BLaER1 treated with 17β-estradiol and CSF1 and Interleukin-3, amounts not matched to agents 10 nM and 100 nM (cell line): ENCODE measurements around the gene HIC1.

Experiments used
- H3K27ac ChIP-seq, 11 experiments: shearing (Covaris generic); formaldehyde crosslinking; 2 replicates each; pipeline ENCODE4 v1.8.1; 2022
- H3K27me3 ChIP-seq, 11 experiments: shearing (Covaris generic); formaldehyde crosslinking; 2 replicates each; pipeline ENCODE4 v1.8.1; 2022
- H3K36me3 ChIP-seq, 11 experiments: shearing (Covaris generic); formaldehyde crosslinking; 2 replicates each; pipeline ENCODE4 v1.8.1; 2022
- H3K4me1 ChIP-seq, 10 experiments: shearing (Covaris generic); formaldehyde crosslinking; 2 replicates each; pipeline ENCODE4 v1.8.1; 2022
- H3K4me2 ChIP-seq, 11 experiments: shearing (Covaris generic); formaldehyde crosslinking; 2 replicates each; pipeline ENCODE4 v1.8.1; 2022
- H3K4me3 ChIP-seq, 10 experiments: shearing (Covaris generic); formaldehyde crosslinking; 2 replicates each; pipeline ENCODE4 v1.8.1; 2022
- H3K9ac ChIP-seq, 11 experiments: shearing (Covaris generic); formaldehyde crosslinking; 2 replicates each; pipeline ENCODE4 v1.8.1; 2022
- H3K9me3 ChIP-seq, 11 experiments: shearing (Covaris generic); formaldehyde crosslinking; replicated peaks in 1 of 11; 2 replicates each; pipeline ENCODE4 v1.8.1; 2022
- H4K20me1 ChIP-seq, 11 experiments: shearing (Covaris generic); formaldehyde crosslinking; 2 replicates each; pipeline ENCODE4 v1.8.1; 2022
- Cebpa-rat ChIP-seq, 11 experiments: shearing (Covaris generic); IDR thresholded peaks; 2 replicates each; pipeline ENCODE4 v1.8.1; 2022

Gene HIC1

GRCh38 chr17:2068031-2068518, 13.2 kb downstream of the HIC1 start:
- Histone ChIP-seq H3K4me3 (peak overlapping the region in 1 of 10 experiments; percentile 15; a peak in 1 of 20 replicates), H4K20me1 (peaks cover 0 to 42% (median 9%) of the 10 kb centered on the region in 11 experiments; a peak in 6 of 22 replicates), H3K27ac (peak overlapping the region in 8 of 11 experiments; percentile 33 to 83 (median 68); a peak in 15 of 22 replicates), H3K9me3 (no peaks in the 10 kb centered on the region), H3K27me3 (no peaks in the 10 kb centered on the region), H3K4me1 (peaks cover 89 to 100% (median 100%) of the 10 kb centered on the region in 10 experiments), H3K36me3 (peaks cover 5 to 43% (median 19%) of the 10 kb centered on the region in 11 experiments; a peak in 16 of 22 replicates), H3K4me2 (peak overlapping the region; percentile 55 to 100 (median 94)), H3K9ac (peak overlapping the region in 7 of 11 experiments; percentile 23 to 76 (median 63); a peak in 12 of 22 replicates)
- TF ChIP-seq Cebpa-rat (IDR thresholded peaks at IDR 0.05), result no peak

- Histone ChIP-seq H3K4me3 (no peak overlapping the region; a peak in 1 of 20 replicates), H3K27me3 (no peaks in the 10 kb centered on the region), H3K4me1 (peaks cover 89 to 100% (median 100%) of the 10 kb centered on the region in 10 experiments), H3K9me3 (no peaks in the 10 kb centered on the region), H3K36me3 (peaks cover 5 to 38% (median 17%) of the 10 kb centered on the region in 11 experiments; a peak in 16 of 22 replicates), H4K20me1 (peaks cover 0 to 42% (median 9%) of the 10 kb centered on the region in 11 experiments; a peak in 6 of 22 replicates), H3K27ac (peak overlapping the region in 8 of 11 experiments; percentile 17 to 83 (median 68); a peak in 14 of 22 replicates), H3K9ac (peak overlapping the region in 7 of 11 experiments; percentile 23 to 76 (median 63); a peak in 13 of 22 replicates), H3K4me2 (peak overlapping the region; percentile 55 to 100 (median 94))
- TF ChIP-seq Cebpa-rat (IDR thresholded peaks at IDR 0.05), result no peak
Observed at GRCh38 chr17:2068519-2069051, 13.7 kb downstream of the HIC1 start.

- H3K36me3 ChIP-seq, result peaks cover 1 to 32% (median 9%) of the 10 kb centered on the region in 11 experiments; a peak in 13 of 22 replicates
- TF ChIP-seq Cebpa-rat (IDR thresholded peaks at IDR 0.05), result no peak
- H3K4me2 ChIP-seq, result peak overlapping the region; percentile 65 to 100 (median 92)
- peaks cover 0 to 25% (median 0%) of the 10 kb centered on the region in 11 experiments; a peak in 4 of 22 replicates for H4K20me1 ChIP-seq
- H3K4me1 ChIP-seq, result peaks cover 85 to 100% (median 100%) of the 10 kb centered on the region in 10 experiments
- H3K27ac ChIP-seq, result peak overlapping the region in 9 of 11 experiments; percentile 50 to 83 (median 71); a peak in 18 of 22 replicates
- no peaks in the 10 kb centered on the region for H3K9me3 ChIP-seq
- no peak overlapping the region for H3K4me3 ChIP-seq
- H3K27me3 ChIP-seq, result no peaks in the 10 kb centered on the region
- peak overlapping the region in 6 of 11 experiments; percentile 25 to 60 (median 44); a peak in 10 of 22 replicates for H3K9ac ChIP-seq
Observed at GRCh38 chr17:2070241-2071023, 15.5 kb downstream of the HIC1 start.

- H3K9ac ChIP-seq, result peak overlapping the region in 8 of 11 experiments; percentile 1 to 60 (median 37); a peak in 9 of 22 replicates
- H3K27ac ChIP-seq, result peak overlapping the region in 9 of 11 experiments; percentile 50 to 83 (median 71); a peak in 18 of 22 replicates
Observed at GRCh38 chr17:2071024-2071385, 16.1 kb downstream of the HIC1 start.

GRCh38 chr17:2071455-2072281, 16.8 kb downstream of the HIC1 start:
- Histone ChIP-seq H4K20me1 (peaks cover 0 to 27% (median 0%) of the 10 kb centered on the region in 11 experiments; a peak in 4 of 22 replicates), H3K36me3 (peaks cover 0 to 26% (median 4%) of the 10 kb centered on the region in 11 experiments; a peak in 13 of 22 replicates), H3K4me1 (peaks cover 85 to 100% (median 100%) of the 10 kb centered on the region in 10 experiments), H3K9ac (peak overlapping the region in 9 of 11 experiments; percentile 1 to 60 (median 47); a peak in 11 of 22 replicates), H3K4me2 (peak overlapping the region; percentile 65 to 100 (median 92)), H3K27me3 (no peaks in the 10 kb centered on the region), H3K4me3 (0 out of 20 replicates have a peak overlapping the region, but pooled peaks of 1 of the 10 experiments have one; percentile 12), H3K27ac (peak overlapping the region in 9 of 11 experiments; percentile 50 to 83 (median 71); a peak in 18 of 22 replicates), H3K9me3 (no peaks in the 10 kb centered on the region)
- TF ChIP-seq Cebpa-rat (IDR thresholded peaks at IDR 0.05), result no peak

More at GRCh38 chr17:2071024-2071385, 16.1 kb downstream of the HIC1 start:
- Histone ChIP-seq H4K20me1 (peaks cover 0 to 27% (median 0%) of the 10 kb centered on the region in 11 experiments; a peak in 4 of 22 replicates), H3K4me1 (peaks cover 85 to 100% (median 100%) of the 10 kb centered on the region in 10 experiments), H3K9me3 (no peaks in the 10 kb centered on the region), H3K27me3 (no peaks in the 10 kb centered on the region), H3K4me2 (peak overlapping the region; percentile 65 to 100 (median 92)), H3K36me3 (peaks cover 0 to 26% (median 4%) of the 10 kb centered on the region in 11 experiments; a peak in 9 of 22 replicates), H3K4me3 (no peak overlapping the region)
- TF ChIP-seq Cebpa-rat (IDR thresholded peaks at IDR 0.05), result no peak

- peaks cover 31 to 54% (median 35%) of the 10 kb centered on the region in 11 experiments for H3K36me3 ChIP-seq
- no peak for TF ChIP-seq Cebpa-rat (IDR thresholded peaks at IDR 0.05)
Observed at GRCh38 chr17:2074919-2075318, 20.0 kb downstream of the HIC1 start.

GRCh38 chr17:2075336-2076086, 20.6 kb downstream of the HIC1 start:
- Histone ChIP-seq H4K20me1 (peaks cover 0 to 8% (median 0%) of the 10 kb centered on the region in 11 experiments; a peak in 2 of 22 replicates), H3K27me3 (no peaks in the 10 kb centered on the region), H3K9me3 (no peaks in the 10 kb centered on the region), H3K4me3 (peak overlapping the region in 2 of 10 experiments; percentile 3 to 8; a peak in 1 of 20 replicates), H3K4me1 (peaks cover 62 to 76% (median 72%) of the 10 kb centered on the region in 10 experiments), H3K27ac (peak overlapping the region in 9 of 11 experiments; percentile 64 to 83 (median 73); a peak in 18 of 22 replicates), H3K36me3 (peaks cover 37 to 54% (median 41%) of the 10 kb centered on the region in 11 experiments), H3K9ac (peak overlapping the region in 9 of 11 experiments; percentile 42 to 67 (median 62); a peak in 17 of 22 replicates), H3K4me2 (peak overlapping the region; percentile 70 to 98 (median 92))
- no peak for TF ChIP-seq Cebpa-rat (IDR thresholded peaks at IDR 0.05)

More at GRCh38 chr17:2074919-2075318, 20.0 kb downstream of the HIC1 start:
- H3K27ac ChIP-seq, result peak overlapping the region in 8 of 11 experiments; percentile 21 to 83 (median 62); a peak in 13 of 22 replicates
- H3K9me3 ChIP-seq, result no peaks in the 10 kb centered on the region
- H3K4me3 ChIP-seq, result no peak overlapping the region
- H3K4me2 ChIP-seq, result peak overlapping the region in 10 of 11 experiments; percentile 46 to 100 (median 93); a peak in 19 of 22 replicates
- peaks cover 0 to 8% (median 0%) of the 10 kb centered on the region in 11 experiments; a peak in 2 of 22 replicates for H4K20me1 ChIP-seq
- peaks cover 66 to 82% (median 78%) of the 10 kb centered on the region in 10 experiments for H3K4me1 ChIP-seq
- H3K27me3 ChIP-seq, result no peaks in the 10 kb centered on the region
- H3K9ac ChIP-seq, result peak overlapping the region in 7 of 11 experiments; percentile 11 to 60 (median 40); a peak in 8 of 22 replicates
